Cerebellar nuclear complex (tissue), 1 donor: ENCODE measurements around the gene COMTD1.
A peak's percentile ranks its signal among the peaks of the same experiment; 100 is the strongest.
"Not testable (repeated sequence)": the region's sequence is repeated elsewhere in the genome, so short reads cannot be mapped to it uniquely, and the experiment has no call there.

ENCODE experiments used
- DNase-seq, 2 experiments: peaks; one replicate each; lab custom pipeline; 2025; lab: John Stamatoyannopoulos, UW

Gene COMTD1

GRCh38 chr10:75223507-75223906 is 12.2 kb downstream of the COMTD1 start:
- no peak for DNase-seq

GRCh38 chr10:75221492-75221891 is 14.3 kb downstream of the COMTD1 start:
- DNase-seq = not testable (repeated sequence)

GRCh38 chr10:75220274-75220673 is 15.5 kb downstream of the COMTD1 start:
- no peak for DNase-seq

GRCh38 chr10:75212343-75212742 is 23.4 kb downstream of the COMTD1 start:
- no peak for DNase-seq

- no peak for DNase-seq
Observed at GRCh38 chr10:75211007-75211691, 24.6 kb downstream of the COMTD1 start.

- peak in 1 of 2 experiments; percentile 74 for DNase-seq
Observed at GRCh38 chr10:75210282-75211006, 25.3 kb downstream of the COMTD1 start, which contains the start of gene VDAC2. TSS of gene VDAC2 (plus strand) at chr10:75210796. CDS start at chr10:75211159, 363 bp downstream.

- DNase-seq = peak in 1 of 2 experiments; percentile 40
Observed at GRCh38 chr10:75209921-75210281, 25.9 kb downstream of the COMTD1 start.

GRCh38 chr10:75209086-75209920 is 26.5 kb downstream of the COMTD1 start:
- DNase-seq = no peak

GRCh38 chr10:75208181-75208580 is 27.6 kb downstream of the COMTD1 start:
- DNase-seq = no peak

GRCh38 chr10:75207857-75208144 is 28.0 kb downstream of the COMTD1 start:
- DNase-seq = no peak

- DNase-seq = no peak
Observed at GRCh38 chr10:75207079-75207856, 28.5 kb downstream of the COMTD1 start.

GRCh38 chr10:75206638-75207037 is 29.1 kb downstream of the COMTD1 start:
- not testable (repeated sequence) for DNase-seq

- DNase-seq = no peak
Observed at GRCh38 chr10:75205908-75206307, 29.8 kb downstream of the COMTD1 start.

GRCh38 chr10:75203724-75204123 is 32.0 kb downstream of the COMTD1 start:
- no peak for DNase-seq

GRCh38 chr10:75203046-75203620 is 32.6 kb downstream of the COMTD1 start:
- not testable (repeated sequence) for DNase-seq

- DNase-seq = no peak
Observed at GRCh38 chr10:75202321-75203045, 33.3 kb downstream of the COMTD1 start.

GRCh38 chr10:75201793-75202307 is 33.9 kb downstream of the COMTD1 start:
- DNase-seq = no peak

GRCh38 chr10:75199949-75200348 is 35.8 kb downstream of the COMTD1 start:
- not testable (repeated sequence) for DNase-seq

GRCh38 chr10:75197906-75198305 is 37.9 kb downstream of the COMTD1 start:
- no peak for DNase-seq

GRCh38 chr10:75197066-75197465 is 38.7 kb downstream of the COMTD1 start:
- no peak for DNase-seq
